Measurements from ENCODE around the gene KMT2D. TPM values are rescaled to one million over a fixed set of nuclear protein-coding genes. Genes with fewer than 3 reads are reported as not detected.

The KMT2D gene
- total and polyA plus RNA-seq, 10 of the 15 experiments (the other 5 are each of a cell fraction or from before 2014, with no cell fraction given) = 0.51 to 71.5 (median 10.4) TPM

- Histone ChIP-seq H3K4me2 (ENCODE audit: control insufficient read depth, insufficient read depth) (no peak overlapping the region), H3K79me2 (ENCODE audit: control insufficient read depth, insufficient read depth, low read length) (peaks cover 9% of the 10 kb centered on the region), H3K4me1 (ENCODE audit: control insufficient read depth, insufficient read depth, low read length) (peaks cover 4% of the 10 kb centered on the region), H3K4me3 (no peak overlapping the region), H4K20me1 (ENCODE audit: control insufficient read depth, insufficient read depth) (no peaks in the 10 kb centered on the region), H3K27ac (ENCODE audit: control insufficient read depth, insufficient read depth) (no peak overlapping the region), H3K9ac (ENCODE audit: control insufficient read depth, insufficient read depth, low read length) (no peak overlapping the region), H3K9me3 (replicated peaks; ENCODE audit: control insufficient read depth, insufficient read depth, low read length) (no peaks in the 10 kb centered on the region), H2AFZ (ENCODE audit: control insufficient read depth, low read depth, low read length) (peak overlapping the region; percentile 7; the same call in 1 of the 2 replicates), H3K27me3 (replicated peaks in 1 of 2; ENCODE audit: control insufficient read depth in 2 of 2, insufficient read depth in 2 of 2, low read length in 1 of 2) (no peaks in the 10 kb centered on the region), H3K36me3 (ENCODE audit: control insufficient read depth in 2 of 2, insufficient read depth in 2 of 2, low read length in 1 of 2) (no peaks in the 10 kb centered on the region)
- SMC1A ChIA-PET (ENCODE audit: uncharacterized antibody, unreplicated experiment) = interaction anchor here (1.7 to 2.8 kb wide), 4 partner anchors 13 to 61 kb away, joined by 5 to 19 read pairs (median 6); partner anchors contain the start of genes DHH and TUBA1B
- BruUV-seq (replicated peaks) = no TSS peak
- in situ Hi-C loops (cut with MboI) (no loop called here), intact Hi-C loops (cut with micrococcal nuclease; ENCODE audit: unreplicated experiment) (loop anchor here (1.0 kb wide), 1 partner anchor 59 kb away; no protein-coding TSS in a partner anchor)
- POLR2A ChIA-PET = interaction anchor here (0.5 to 2.6 kb wide), 5 partner anchors 8 to 370 kb away, joined by 3 to 17 read pairs (median 5); no protein-coding TSS in a partner anchor
- CTCF ChIA-PET = interaction anchor here (1.5 to 12.5 kb wide), 6 partner anchors 7 to 59 kb away, joined by 5 to 254 read pairs (median 11); partner anchors contain the start of gene DHH
- RAD21 ChIA-PET (ENCODE audit: unreplicated experiment) = interaction anchor here (1.9 to 2.4 kb wide), 2 partner anchors 17 to 28 kb away, joined by 8 to 14 read pairs; no protein-coding TSS in a partner anchor
- FAIRE-seq (no peak), DNase-seq (ENCODE audit: low read depth, low spot score) (no peak), ATAC-seq (no peak)
- 91% methylated on average over 11 of the region's 11 CpGs for WGBS (ENCODE audit: insufficient coverage, insufficient replicate concordance, low lambda C conversion rate, missing lambda C conversion rate)
- TF ChIP-seq SREBF1 (IDR thresholded peaks at IDR 0.05; ENCODE audit: low read length) (no peak), RBBP5 (conservative IDR thresholded peaks at IDR 0.05) (no peak), ATF2 (IDR thresholded peaks at IDR 0.05; ENCODE audit: low read length) (no peak), MTA3 (IDR thresholded peaks at IDR 0.05; ENCODE audit: borderline replicate concordance, low read length) (no peak), MYB (IDR thresholded peaks at IDR 0.05; ENCODE audit: borderline replicate concordance, low read depth, low read length) (no peak), PRDM15 (CRISPR knock-in tag; IDR thresholded peaks at IDR 0.05) (no peak), TCF12 (IDR thresholded peaks at IDR 0.05; ENCODE audit: low read depth, low read length) (no peak), BHLHE40 (IDR thresholded peaks at IDR 0.05; ENCODE audit: borderline replicate concordance in 1 of 2, low read depth in 2 of 2, low read length in 1 of 2) (no peak), CREB1 (IDR thresholded peaks at IDR 0.05; ENCODE audit: low read depth) (no peak), IKZF2 (IDR thresholded peaks at IDR 0.05) (no peak), HDAC2 (IDR thresholded peaks at IDR 0.05) (no peak), STAT1 (conservative IDR thresholded peaks at IDR 0.05) (no peak), NFIC (IDR thresholded peaks at IDR 0.05; ENCODE audit: low read depth, low read length) (no peak), YY1 (IDR thresholded peaks at IDR 0.05; ENCODE audit: low read depth, low read length) (no peak), POLR2A (IDR thresholded peaks at IDR 0.05; ENCODE audit: low read depth, low read length) (no peak), ZNF592 (IDR thresholded peaks at IDR 0.05) (no peak), WRNIP1 (IDR thresholded peaks at IDR 0.05; ENCODE audit: borderline replicate concordance, low read depth, low read length) (no peak), RB1 (IDR thresholded peaks at IDR 0.05; ENCODE audit: borderline replicate concordance) (no peak)
These were observed 10.4 kb upstream of the KMT2D start for GRCh38 chr12:49070971-49071370.

All from GM12878 (cell line).